GM12892 (cell line): ENCODE results near the gene TNK2.

Experiments used
- POLR2A ChIP-seq: IDR thresholded peaks from 2 replicates; pipeline ENCODE4 v1.6.1; 2011; ENCODE audit warnings: low read depth, low read length, control low read depth
- POLR2AphosphoS5 ChIP-seq: IDR thresholded peaks from 2 replicates; pipeline ENCODE4 v1.6.1; 2011; ENCODE audit warnings: low read depth, low read length, control low read depth
- TAF1 ChIP-seq: IDR thresholded peaks from 2 replicates; pipeline ENCODE4 v1.6.1; 2011; ENCODE audit warnings: low read depth, mild to moderate bottlenecking, control low read depth, low read length, borderline replicate concordance

DNA sequence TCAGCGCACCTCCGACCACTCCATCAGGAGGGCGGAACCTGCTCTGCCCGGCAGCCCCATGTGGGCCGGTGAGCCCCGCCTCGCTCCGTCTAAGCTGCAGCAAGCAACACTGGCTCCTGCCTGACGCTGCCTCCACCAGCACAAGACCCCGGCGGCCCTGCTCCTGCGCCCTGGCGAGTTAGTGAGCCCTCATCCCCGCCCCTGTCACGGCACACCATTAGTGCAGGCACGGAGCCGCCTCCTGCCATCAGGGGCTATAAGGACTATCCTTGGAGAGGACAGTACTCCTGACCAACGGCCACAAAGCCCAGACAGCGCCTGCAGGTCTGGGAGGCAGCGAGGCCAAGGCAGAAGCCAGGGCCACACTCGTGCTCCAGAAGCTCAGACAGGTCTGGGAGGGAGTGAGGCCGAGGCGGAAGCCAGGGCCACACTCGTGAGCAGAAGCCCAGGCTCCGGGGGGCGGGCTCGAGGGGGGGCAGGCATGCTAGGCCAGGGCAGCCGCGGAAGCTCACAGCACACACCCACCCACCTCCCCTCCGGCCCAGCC is 39.4 kb downstream of the TNK2 start:
- no peak for TF ChIP-seq POLR2AphosphoS5
- TF ChIP-seq POLR2A = no peak
- no peak for TF ChIP-seq TAF1
